HG03196 (cell line): ENCODE results near the gene SULF2.

ENCODE experiments used
- ATAC-seq: cut with Tn5 transposase; IDR thresholded peaks from one replicate; pipeline ENCODE4 v1.9.1; 2021; ENCODE audit not compliant: unreplicated experiment

The SULF2 gene

GRCh38 chr20:47612670-47613069 is 172.6 kb downstream of the SULF2 start:
- no peak for ATAC-seq

GRCh38 chr20:47611785-47612184 is 173.5 kb downstream of the SULF2 start:
- ATAC-seq: no peak

GRCh38 chr20:47610945-47611250 is 174.4 kb downstream of the SULF2 start:
- ATAC-seq: no peak

DNA sequence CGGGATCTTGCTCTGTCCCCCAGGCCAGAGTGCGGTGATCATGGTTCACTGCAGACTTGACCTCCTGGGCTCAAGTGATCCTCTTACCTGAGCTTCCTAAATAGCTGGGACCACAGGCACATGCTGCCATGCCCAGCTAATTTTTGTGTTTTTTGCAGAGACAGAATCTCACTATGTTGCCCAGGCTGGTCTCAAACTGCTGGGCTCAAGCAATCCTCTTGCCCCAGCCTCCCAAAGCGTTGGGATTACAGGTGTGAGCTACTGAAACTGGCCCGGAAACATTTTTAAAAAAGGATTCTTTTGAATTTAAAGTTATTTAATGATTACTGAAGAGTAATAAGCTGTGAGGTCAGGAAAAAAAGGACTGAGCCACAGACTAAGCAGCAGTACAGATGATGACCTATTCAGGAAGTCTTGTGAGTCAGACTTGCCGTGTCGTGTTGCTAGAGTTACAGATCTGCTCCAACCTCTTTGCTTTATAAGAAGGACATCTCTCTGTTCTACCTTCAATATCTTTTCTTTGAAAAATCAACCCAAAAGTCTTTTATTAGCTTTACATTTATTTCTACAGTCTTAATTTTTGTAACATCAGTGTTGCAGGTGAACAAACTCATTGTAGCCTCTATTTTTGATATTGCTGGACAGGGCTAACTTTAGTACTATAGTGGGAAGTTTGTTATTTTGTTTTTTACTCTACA is 174.9 kb downstream of the SULF2 start:
- peak; percentile 69 for ATAC-seq

DNA sequence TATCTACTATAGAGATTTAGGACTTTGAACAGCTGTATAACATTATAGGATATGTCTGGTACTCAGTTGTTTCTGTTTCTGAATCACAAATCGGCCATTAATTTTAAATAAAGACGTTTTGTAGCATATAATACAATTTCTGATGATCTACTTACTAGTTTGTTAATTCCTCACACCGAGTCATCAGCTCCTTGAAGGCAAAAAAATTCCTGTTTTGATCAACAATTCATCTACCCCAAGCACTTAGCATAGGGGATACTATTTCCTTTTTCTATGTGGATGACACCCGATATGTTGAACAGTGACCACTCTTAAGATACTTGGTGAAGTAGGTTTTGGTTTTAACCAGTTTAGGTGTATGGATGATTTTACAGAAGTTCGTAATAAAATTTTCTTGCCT is 176.3 kb downstream of the SULF2 start:
- ATAC-seq: no peak
